ENCODE results near the gene CATSPER4.

The CATSPER4 gene

GRCh38 chr1:26164861-26165842 is 25.2 kb upstream of the CATSPER4 start:
- no peak for DNase-seq (ENCODE audit: low read depth)

DNA sequence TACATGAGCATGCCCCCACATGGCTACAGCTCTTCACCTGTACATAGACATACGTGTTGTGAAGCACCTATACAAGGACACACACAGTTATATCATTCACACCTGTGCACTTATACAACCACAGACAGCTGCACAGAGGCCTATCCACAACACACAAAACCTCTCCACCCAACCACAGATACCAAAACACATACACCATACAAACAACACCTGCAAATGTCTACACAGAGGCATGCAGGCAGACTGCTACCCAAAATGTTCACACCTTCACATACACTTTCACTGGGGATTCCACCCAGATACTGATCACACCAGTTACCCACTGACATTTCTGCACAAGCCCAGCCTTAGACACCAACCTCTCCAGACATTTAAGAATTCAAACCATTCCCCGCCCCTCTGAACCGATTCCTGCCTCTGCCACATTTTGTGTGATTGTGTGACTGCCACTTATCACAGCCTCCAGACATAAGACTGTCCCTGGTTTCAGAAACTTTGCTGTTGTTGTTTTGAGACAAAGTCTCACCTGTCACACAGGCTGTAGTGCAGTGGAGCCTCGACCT is 23.6 kb upstream of the CATSPER4 start:
- DNase-seq (ENCODE audit: low read depth), result no peak

- no peak for DNase-seq (ENCODE audit: low read depth)
Measured at GRCh38 chr1:26168410-26169197, 21.8 kb upstream of the CATSPER4 start, which contains the start of gene C1orf232. Gene C1orf232 (minus strand): TSS chr1:26168963. CDS start chr1:26168499, 464 bp downstream.

GRCh38 chr1:26169198-26169554 is 21.2 kb upstream of the CATSPER4 start:
- no peak for DNase-seq (ENCODE audit: low read depth)

- DNase-seq (ENCODE audit: low read depth), result peak; percentile 93
Measured at GRCh38 chr1:26169669-26170471, 20.5 kb upstream of the CATSPER4 start, which contains the start of gene ZNF593. Gene ZNF593 (plus strand): TSS chr1:26169908. CDS start chr1:26169984, 76 bp downstream.

GRCh38 chr1:26170472-26170821 is 20.0 kb upstream of the CATSPER4 start:
- no peak for DNase-seq (ENCODE audit: low read depth)

DNA sequence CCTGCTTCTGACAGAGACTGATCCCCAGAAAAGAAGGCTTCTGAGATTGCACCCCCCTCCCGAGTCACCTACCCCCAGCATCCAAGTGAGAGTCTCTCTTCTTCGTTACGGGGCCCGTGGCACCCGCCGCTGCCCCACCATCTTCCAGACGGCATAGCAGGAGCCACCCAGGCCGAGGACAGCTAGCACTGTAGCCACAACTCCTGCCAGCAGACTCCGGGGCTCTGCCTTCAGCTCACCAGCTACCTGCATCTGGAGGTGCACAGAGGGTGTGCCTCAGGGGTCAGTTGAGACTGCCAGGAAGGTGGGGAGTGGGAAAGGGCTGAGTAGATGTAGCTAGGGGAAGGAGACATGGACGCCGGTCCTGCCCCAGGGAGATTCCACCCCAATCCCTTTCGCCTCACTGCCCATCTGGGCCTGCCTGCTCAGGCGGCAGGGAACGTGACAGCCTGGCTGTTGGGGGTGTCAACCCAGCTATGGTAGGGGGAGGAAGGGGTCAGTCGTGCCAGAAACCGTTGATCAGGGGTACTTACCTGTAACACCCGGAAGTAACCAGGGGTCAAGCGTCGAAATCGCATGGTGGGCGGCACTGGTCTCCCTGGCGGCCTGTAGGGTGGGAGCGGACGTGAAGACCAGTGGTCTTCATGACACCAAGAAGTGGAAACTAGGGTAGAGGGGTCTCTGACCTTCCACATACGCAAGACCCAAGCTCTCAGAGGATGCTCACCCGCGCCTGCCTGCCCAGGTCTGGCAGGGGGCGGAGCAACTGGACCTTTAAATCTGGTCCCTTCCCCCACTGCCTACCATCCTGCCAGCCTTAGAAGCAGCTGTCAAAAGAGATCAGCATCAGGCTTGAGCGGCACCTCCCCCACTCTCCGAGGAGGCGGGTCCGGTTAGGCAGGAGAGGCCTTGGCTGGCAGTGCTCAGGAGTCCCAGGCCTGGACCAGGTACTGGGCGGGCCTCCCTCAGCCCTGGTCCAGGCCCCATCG is 19.0 kb upstream of the CATSPER4 start, which contains the start of gene ZNF593OS:
Gene ZNF593OS, minus strand, starts transcription at position 749 of the 989 bp plus-strand sequence. Its CDS starts 171 bp downstream, at position 578.
- no peak for DNase-seq (ENCODE audit: low read depth)

DNA sequence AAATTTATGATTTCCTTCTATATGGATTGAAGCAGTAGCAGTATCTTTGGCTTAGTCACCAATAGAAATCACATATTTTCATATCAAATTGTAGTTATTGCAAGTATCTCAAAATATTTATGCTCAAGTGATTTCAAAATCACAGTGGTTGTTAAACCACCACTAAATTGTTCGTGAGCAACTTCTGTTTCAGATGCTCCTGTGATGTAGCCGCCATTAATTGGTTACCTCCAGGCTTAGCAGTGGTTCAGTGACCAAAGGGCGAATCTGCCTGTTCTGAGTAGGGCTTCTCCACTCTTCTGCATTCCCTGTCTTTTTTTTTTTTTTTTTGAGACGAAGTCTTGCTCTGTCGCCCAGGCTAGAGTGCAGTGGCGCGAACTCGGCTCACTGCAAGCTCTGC is 15.1 kb upstream of the CATSPER4 start:
- no peak for DNase-seq (ENCODE audit: low read depth)

GRCh38 chr1:26177182-26177684 is 13.2 kb upstream of the CATSPER4 start, which contains the start of gene CNKSR1:
Gene CNKSR1 (plus strand): TSS chr1:26177491. CDS start chr1:26177548, 57 bp downstream.
- no peak for DNase-seq (ENCODE audit: low read depth)

GRCh38 chr1:26180010-26180506 is 10.3 kb upstream of the CATSPER4 start:
- no peak for DNase-seq (ENCODE audit: low read depth)

DNA sequence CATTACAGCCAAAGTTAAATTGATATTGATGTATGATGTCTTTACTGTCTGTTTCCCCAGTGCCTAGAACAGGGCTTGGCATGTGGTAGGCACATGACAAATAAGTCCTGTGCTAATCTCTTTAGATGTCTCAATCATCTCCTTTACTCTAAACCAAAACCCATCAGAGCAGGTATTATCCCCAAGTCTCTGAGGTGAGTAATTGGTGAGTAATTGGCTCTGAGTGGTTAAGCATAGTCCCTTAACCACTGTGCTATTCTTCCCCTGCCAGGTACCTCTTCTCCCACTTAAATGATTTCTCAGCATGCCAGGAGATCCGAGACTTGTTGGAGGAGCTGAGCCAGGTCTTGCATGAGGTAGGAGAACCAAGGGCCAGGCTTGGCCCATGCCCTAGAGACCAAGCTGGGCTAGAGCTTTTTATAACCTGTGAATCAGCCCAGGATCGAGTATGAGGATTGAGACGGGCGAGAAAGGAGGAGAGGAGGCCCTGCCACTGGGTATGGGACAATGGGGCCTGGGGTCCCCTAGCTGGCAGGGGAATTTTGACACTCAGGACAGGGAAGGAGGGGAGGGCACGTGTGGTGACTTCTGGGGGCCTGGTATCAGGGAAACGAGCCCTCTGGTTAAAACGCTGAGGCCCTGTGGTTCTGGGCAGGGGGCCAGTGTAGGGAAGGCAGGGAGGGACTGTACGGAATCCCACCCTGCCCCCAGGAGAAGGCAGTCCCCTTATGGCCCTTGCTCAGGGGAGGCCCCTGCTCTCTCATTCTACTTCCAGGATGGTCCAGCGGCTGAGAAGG is 8.6 kb upstream of the CATSPER4 start:
- peak; percentile 47 for DNase-seq (ENCODE audit: low read depth)

- DNase-seq (ENCODE audit: low read depth), result no peak
Measured at GRCh38 chr1:26182383-26182696, 8.1 kb upstream of the CATSPER4 start.

DNA sequence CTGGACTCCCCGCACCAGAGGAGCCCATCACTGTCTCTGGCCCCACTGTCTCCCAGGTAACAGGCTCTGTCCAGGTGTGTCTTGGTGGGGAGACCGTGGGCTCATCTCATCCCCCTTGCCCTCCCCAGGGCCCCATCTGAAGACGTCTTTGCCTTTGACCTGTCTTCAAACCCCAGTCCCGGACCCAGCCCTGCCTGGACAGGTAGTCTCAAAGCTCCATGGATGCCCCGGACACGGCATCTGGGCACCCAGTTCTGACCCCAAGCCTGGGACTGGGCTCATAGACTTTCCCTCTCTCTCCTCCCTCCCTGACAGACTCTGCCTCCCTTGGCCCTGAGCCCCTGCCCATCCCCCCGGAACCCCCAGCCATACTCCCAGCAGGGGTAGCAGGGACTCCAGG is 6.3 kb upstream of the CATSPER4 start:
- DNase-seq (ENCODE audit: low read depth), result no peak

DNA sequence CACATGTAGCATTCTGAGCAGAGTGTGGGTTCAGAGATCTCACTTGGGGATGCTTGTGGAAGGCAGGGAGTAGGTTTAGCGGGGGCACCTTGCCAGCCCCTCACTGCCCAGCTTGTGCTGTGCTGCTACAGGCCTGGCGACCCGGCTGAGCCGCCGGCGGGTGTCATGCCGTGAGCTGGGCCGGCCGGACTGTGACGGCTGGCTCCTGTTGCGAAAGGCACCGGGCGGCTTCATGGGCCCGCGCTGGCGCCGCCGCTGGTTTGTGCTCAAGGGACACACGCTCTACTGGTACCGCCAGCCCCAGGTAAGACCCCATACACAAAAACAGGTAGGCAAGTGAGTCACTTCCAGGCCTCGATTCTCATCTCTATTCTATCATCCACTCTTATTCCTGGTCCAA is 5.5 kb upstream of the CATSPER4 start:
- no peak for DNase-seq (ENCODE audit: low read depth)

GRCh38 chr1:26187882-26188281 is 2.5 kb upstream of the CATSPER4 start:
- no peak for DNase-seq (ENCODE audit: low read depth)

- DNase-seq (ENCODE audit: low read depth), result no peak
Measured at GRCh38 chr1:26188477-26188876, 1.9 kb upstream of the CATSPER4 start.

DNA sequence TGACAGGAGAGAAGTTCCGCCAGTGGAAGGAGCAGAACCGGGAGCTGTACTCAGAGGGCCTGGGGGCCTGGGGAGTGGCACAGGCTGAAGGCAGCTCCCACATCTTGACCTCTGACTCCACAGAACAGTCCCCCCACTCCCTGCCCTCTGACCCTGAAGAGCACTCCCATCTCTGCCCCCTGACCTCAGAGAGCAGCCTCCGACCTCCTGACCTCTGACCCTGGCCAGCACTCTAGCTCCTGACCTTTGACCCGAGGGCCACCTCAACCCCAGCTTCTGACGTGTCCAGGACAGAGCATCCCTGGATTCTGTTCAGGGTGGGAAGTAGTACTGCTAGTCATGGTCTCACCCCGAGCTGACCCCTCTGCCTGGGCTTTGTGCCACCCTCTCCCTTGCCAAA is 1.1 kb upstream of the CATSPER4 start:
- DNase-seq (ENCODE audit: low read depth), result no peak

GRCh38 chr1:26189751-26190275 is 589 bp upstream of the CATSPER4 start:
- DNase-seq (ENCODE audit: low read depth), result no peak

DNA sequence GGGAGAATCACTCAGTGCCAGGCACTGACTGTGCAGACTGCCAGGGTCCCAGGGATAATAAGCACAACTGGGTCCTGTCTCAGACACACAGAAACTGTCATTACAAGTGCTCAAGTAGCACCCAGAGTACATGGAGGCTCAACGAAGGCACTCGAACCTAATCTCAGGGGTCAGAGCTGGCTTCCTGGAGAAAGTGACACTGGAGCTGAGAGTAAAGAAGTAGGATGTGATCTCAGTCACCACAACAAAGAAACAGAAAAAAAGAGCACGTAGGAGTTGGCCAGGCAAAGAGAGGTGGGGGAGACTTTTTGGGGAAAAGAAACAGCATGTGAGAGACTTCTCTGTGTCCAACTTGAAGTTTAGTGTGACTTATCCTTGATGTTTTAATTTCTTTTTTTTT is 1.3 kb downstream of the CATSPER4 start:
- DNase-seq (ENCODE audit: low read depth), result no peak
